Lower leg skin (tissue), 4 donors: ENCODE results near the gene GNAL. TPM values are rescaled to one million over a fixed set of nuclear protein-coding genes. Genes with fewer than 3 reads are reported as not detected.

ENCODE experiments used
- DNase-seq, 2 donors: peaks; one replicate each; pipeline ENCODE4 v3.0.0-alpha.2; 2019; ENCODE audit warnings: low spot score in 2 of 2
- H3K4me3 ChIP-seq: fragments of 200-600 bp; sonication (generic); 2 replicates; pipeline ENCODE4 v1.5.1; 2017; ENCODE audit warnings: mild to moderate bottlenecking, low read depth; ENCODE audit not compliant: poor library complexity, severe bottlenecking
- POLR2A ChIP-seq, 2 donors: fragments of 450-650 bp; IDR thresholded peaks; one replicate each; pipeline ENCODE4 v1.6.1; 2016 to 2017; ENCODE audit warnings: antibody characterized with exemption in 2 of 2, mild to moderate bottlenecking in 1 of 2, moderate library complexity in 1 of 2
- WGBS, 2 donors: methylation state at CpG; one replicate each; pipeline ENCODE4 v1.1.5; 2018; 5-methylcytosine and 5-hydroxymethylcytosine counted together
- intact Hi-C: fragments of 100-400 bp; cut with DNase I; formaldehyde crosslinking; loops from one replicate; pipeline ENCODE4 v1.15.0; 2023; ENCODE audit warnings: low total_unique reads
- total RNA-seq, 4 donors: library from RNA; depleted of rRNA; stranded (reverse); fragments of >200 nt; gene quantifications; one replicate each; pipeline ENCODE4 v1.1.0, GENCODE V29; 2016
- TF ChIP-seq, protein P1 (sequence below), 3 donors: fragments of 450-650 bp; IDR thresholded peaks; one replicate each; pipeline ENCODE4 v1.5.1; 2016; ENCODE audit warnings: antibody characterized with exemption in 3 of 3, mild to moderate bottlenecking in 3 of 3, moderate library complexity in 2 of 3

The GNAL gene
- total RNA-seq, 4 donors from 2014 or later = 12.3 to 15.9 (median 14.5) TPM

DNA sequence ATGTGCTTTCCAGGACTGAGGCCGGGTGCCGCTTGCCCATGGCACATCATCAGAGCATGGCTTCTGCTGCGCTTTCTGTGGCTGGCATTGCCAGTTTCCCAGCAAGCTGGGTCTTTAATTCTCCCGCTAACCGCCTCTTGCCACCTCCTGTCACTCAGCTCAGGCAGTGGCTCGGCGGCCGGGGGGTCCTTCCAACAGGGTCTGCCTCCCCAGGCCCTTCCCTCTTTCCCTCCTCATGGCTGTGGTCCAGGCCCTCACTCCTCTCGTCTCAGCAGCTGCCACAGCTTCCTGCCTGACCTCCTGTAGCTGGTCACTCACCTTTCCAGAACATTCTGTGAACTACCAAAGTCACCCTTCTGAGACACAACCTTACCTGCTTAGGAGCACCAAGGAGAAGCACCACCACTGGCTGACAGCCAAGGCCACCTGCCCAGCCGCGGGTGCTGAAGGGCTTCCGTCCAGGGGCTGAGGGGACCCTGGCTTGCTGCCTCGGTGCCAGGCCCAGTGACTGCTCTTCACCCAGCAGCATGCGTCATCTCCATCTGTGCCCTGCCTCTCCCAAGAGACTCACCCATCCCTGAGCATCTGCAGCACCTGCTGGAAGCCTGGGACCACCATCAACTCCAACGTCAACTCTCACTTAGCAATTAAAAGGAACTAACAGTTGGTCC lies 184.7 kb downstream of the GNAL start:
- 85 to 90% methylated on average over 12 to 15 of the region's 15 CpGs for WGBS, 2 donors
- TF ChIP-seq POLR2A (IDR thresholded peaks at IDR 0.05) = no peak
- TF ChIP-seq, protein P1, sequence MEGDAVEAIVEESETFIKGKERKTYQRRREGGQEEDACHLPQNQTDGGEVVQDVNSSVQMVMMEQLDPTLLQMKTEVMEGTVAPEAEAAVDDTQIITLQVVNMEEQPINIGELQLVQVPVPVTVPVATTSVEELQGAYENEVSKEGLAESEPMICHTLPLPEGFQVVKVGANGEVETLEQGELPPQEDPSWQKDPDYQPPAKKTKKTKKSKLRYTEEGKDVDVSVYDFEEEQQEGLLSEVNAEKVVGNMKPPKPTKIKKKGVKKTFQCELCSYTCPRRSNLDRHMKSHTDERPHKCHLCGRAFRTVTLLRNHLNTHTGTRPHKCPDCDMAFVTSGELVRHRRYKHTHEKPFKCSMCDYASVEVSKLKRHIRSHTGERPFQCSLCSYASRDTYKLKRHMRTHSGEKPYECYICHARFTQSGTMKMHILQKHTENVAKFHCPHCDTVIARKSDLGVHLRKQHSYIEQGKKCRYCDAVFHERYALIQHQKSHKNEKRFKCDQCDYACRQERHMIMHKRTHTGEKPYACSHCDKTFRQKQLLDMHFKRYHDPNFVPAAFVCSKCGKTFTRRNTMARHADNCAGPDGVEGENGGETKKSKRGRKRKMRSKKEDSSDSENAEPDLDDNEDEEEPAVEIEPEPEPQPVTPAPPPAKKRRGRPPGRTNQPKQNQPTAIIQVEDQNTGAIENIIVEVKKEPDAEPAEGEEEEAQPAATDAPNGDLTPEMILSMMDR (IDR thresholded peaks at IDR 0.05) = no peak
- no peak overlapping the region for H3K4me3 ChIP-seq
- DNase-seq = peak in 1 of 2 donors; percentile 80
- intact Hi-C loops = no loop called here

DNA sequence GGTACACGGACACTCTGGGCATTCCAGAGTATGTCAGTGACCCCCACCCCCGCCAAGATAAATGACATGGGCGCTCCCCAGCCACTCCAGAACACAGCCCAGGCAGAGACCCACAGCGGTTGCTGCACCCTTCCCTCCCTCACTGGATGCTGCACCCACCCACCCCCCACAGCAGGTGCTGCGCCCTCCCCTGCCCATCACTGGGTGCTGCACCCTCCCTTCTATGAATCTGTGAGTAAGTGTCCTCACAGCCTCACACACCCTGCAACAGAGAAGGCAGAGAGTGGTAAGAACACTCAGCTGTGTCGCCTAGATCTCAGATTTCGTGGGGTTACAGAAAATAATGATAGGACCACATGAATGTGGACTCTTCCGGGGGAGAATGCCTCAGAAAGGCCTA lies 185.6 kb downstream of the GNAL start:
- no peak overlapping the region for H3K4me3 ChIP-seq
- intact Hi-C loops = no loop called here
- TF ChIP-seq, protein P1 (IDR thresholded peaks at IDR 0.05) = no peak
- TF ChIP-seq POLR2A (IDR thresholded peaks at IDR 0.05) = no peak
- WGBS, 2 donors = 83 to 91% methylated on average over 8 of the region's 8 CpGs
- DNase-seq = peak in 1 of 2 donors; percentile 62

DNA sequence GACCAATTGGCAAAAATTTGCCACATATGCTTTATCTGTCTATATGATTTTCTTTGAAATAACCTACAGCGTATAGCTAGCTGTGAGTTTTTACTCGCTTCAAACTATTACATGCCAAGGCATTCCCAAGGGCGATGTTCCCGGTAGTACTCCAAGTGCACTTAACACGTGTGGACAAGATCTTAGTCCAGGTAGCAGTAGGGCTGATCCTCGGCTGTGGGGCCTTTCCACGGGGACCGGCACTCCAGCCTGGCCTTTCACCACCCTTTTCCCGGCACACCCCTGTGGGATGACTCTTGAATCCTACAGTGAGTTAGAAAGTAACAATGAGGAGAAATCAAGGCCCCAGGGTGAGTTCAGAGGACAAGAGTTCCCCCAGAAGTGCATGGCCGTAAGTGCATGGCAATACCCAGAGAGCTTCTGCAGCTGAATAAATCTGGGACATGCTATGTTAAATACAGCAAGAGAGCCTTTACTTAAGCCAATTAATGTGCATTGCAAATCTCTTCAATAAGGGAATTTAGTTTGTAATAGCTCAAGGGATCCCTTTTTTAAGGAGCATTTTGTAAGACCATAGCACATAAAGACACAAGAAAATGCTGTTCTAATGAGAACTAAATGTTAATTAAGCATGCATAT lies 188.6 kb downstream of the GNAL start:
- no peak overlapping the region for H3K4me3 ChIP-seq
- TF ChIP-seq POLR2A (IDR thresholded peaks at IDR 0.05) = no peak
- TF ChIP-seq, protein P1 (IDR thresholded peaks at IDR 0.05) = no peak
- no peak for DNase-seq
- intact Hi-C loops = no loop called here
- 83 to 91% methylated on average over 10 of the region's 10 CpGs for WGBS, 2 donors

DNA sequence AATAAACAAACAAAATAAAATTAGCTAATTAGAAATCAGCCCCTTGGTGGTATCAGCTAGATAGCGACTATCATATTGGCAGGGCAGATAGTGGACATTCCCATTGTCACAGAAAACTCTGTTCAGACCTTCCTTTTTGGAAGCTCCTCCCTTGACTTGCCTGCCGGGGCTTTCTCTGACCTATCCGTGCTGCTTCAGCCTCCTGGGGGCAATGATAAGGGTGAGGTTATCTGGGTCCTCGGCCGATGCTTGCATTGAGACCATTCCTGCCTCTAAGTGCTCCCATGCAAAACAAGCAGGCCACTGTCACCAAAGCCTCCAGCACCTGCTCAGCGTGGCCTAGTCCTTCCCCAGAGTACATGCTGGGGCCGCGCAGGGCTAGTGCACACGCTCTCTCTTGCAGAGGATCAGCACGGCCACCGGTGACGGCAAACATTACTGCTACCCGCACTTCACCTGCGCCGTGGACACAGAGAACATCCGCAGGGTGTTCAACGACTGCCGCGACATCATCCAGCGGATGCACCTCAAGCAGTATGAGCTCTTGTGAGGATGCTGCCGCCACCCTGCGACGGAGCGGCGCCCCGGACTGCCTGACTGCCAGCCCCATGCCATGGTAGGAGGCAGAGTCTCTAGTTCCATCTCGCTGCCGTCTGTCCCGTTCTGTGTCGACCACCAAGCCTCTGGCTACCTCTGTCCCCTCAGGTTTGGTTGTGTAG lies 191.7 kb downstream of the GNAL start:
- 96 to 97% methylated on average over 30 of the region's 30 CpGs for WGBS, 2 donors
- no peak overlapping the region for H3K4me3 ChIP-seq
- intact Hi-C loops = no loop called here
- no peak for DNase-seq
- TF ChIP-seq, protein P1 (IDR thresholded peaks at IDR 0.05) = no peak
- TF ChIP-seq POLR2A (IDR thresholded peaks at IDR 0.05) = no peak

DNA sequence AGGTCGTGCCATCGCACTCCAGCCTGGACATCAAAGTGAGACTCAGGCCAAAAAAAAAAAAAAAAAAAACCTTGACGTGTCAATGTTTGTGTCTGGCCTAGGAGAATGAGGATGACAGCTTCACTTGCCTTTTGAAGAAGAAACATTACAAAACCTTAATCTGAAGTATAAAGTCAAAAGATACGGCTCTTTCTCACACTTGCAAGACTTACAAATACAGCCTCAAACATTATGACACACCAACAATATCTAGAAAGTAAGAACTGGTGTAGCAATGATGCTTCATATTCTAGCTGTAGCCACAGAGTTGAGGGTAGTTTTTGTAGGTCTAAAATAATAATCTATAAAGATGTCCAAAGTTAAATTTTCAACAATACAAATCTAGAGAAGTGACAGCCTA lies 193.6 kb downstream of the GNAL start:
- no peak for DNase-seq
- 58 to 87% methylated on average over 4 of the region's 4 CpGs for WGBS, 2 donors
- intact Hi-C loops = no loop called here
- TF ChIP-seq POLR2A (IDR thresholded peaks at IDR 0.05) = no peak
- H3K4me3 ChIP-seq = no peak overlapping the region

DNA sequence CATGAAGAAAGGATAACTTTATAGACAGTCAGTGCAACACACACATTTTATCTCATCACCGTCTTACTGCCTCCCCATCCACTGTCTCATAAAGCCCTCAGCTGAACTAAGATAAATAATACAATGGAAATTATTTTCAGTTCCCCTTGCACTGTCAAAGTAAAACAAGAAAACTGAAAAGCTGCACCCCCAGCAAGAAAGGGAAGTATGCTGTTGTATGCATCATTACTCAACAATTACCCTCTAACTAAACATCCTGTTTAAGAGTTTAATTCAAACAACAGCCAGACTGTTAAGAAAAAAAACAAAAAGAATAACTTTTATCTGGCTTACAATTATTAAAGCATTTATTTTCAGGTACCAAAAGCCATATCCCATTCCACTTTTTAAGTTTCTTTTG lies 194.1 kb downstream of the GNAL start:
- intact Hi-C loops = no loop called here
- no peak overlapping the region for H3K4me3 ChIP-seq
- no peak for DNase-seq
- 52 to 87% methylated on average over 1 of the region's 1 CpG for WGBS, 2 donors
- TF ChIP-seq POLR2A (IDR thresholded peaks at IDR 0.05) = no peak
- TF ChIP-seq, protein P1 (IDR thresholded peaks at IDR 0.05) = no peak
